Measurements from ENCODE around the gene HEXIM2.

HEXIM2 gene

DNA sequence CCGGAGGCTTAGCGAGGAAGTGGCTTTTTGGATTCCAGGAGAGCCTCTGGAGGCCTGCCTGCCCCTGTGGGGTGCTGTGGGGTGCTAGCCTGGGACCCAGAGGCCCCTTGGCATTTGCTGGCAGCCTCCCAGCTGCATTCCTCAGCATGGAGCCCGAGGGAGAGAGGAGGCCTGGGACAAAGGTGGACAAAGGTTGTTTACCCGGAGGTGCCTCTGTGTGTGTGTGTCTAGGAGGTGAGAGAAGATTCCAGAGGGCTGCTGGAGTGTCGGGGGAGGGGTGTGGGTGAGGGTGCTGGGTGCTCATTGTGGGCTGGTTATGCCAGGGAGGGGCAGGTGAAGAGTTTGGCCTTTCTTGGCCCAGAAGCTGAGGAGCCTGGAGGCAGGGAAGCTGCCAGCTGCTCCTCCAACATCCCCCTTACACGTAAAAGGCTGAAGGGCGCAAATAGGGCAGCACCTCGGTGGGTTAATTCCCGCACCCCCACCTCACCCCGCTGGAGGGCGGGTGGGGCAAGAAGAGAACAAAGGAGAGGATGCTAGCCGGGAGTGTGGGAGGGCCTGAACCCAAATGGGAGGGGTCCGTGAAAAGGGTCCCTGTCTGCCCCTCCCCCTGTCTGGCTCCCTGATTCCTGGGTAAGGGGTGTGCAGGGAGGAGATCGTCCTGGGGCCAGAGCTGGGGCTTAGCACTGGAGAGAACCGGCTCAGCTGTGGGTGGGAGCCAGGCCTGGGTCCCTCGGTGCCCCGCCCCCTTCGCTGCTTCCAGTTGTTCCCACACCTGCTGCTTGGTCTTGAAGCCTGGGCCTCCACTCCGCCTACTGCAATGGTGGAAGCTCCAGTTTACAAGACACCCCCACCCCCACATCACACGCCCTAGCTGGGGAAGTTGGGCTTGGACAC lies 9.9 kb downstream of the HEXIM2 start:
- Histone ChIP-seq H3K79me2 (ENCODE audit: control insufficient read depth, insufficient read depth, low read length) (no peaks in the 10 kb centered on the region), H2BK5ac (ENCODE audit: low read length) (peak overlapping the region; percentile 39), H3K79me1 (ENCODE audit: low read length) (no peaks in the 10 kb centered on the region), H3K23ac (ENCODE audit: low read length) (no peak overlapping the region), H2BK120ac (ENCODE audit: low read depth, low read length) (peak overlapping the region; percentile 33), H3K27me3 (ENCODE audit: insufficient read depth, low read length, poor library complexity) (no peaks in the 10 kb centered on the region), H3K56ac (ENCODE audit: low read length) (peak overlapping the region; percentile 73), H3K36me3 (ENCODE audit: control insufficient read depth, insufficient read depth, low read length) (no peaks in the 10 kb centered on the region), H3K4me3 (ENCODE audit: low read length) (no peak overlapping the region), H3K18ac (ENCODE audit: low read length) (peak overlapping the region; percentile 65), H3K9ac (ENCODE audit: low read length) (peak overlapping the region; percentile 39), H3K4ac (ENCODE audit: low read depth, low read length) (peak overlapping the region; percentile 43), H3K27ac (ENCODE audit: low read depth, low read length) (peak overlapping the region; percentile 51), H3K4me2 (ENCODE audit: low read length) (no peak overlapping the region), H4K5ac (ENCODE audit: low read length) (no peak overlapping the region), H2AK5ac (ENCODE audit: low read length) (no peak overlapping the region), H4K8ac (ENCODE audit: low read depth, low read length) (peak overlapping the region; percentile 93), H2BK15ac (replicated peaks; ENCODE audit: low read depth) (no peak overlapping the region), H3K4me1 (ENCODE audit: control insufficient read depth, low read depth, low read length) (peaks cover 20% of the 10 kb centered on the region)
- no CpG with 5 or more reads among the region's 20 CpGs for WGBS (ENCODE audit: extremely low coverage, insufficient coverage, low lambda C conversion rate)
- DNase-seq = peak; percentile 61

DNA sequence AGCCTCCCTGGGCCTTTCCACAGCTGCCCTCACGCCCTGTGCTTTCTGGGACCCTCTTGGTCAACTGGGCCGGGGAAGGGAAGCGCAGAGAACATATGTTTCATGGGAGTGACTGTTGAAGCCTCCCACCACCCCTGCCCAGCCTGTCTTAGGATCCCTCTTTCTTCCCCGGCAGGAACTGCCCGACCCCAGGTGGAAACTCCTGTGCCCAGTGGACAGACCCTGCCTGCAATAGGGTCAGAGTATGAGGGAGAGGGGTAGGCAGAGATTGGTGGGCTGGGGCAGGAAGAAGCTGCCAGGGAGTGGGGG lies 10.5 kb downstream of the HEXIM2 start:
- Histone ChIP-seq H3K9ac (ENCODE audit: low read length) (no peak overlapping the region), H3K4me2 (ENCODE audit: low read length) (no peak overlapping the region), H3K27me3 (ENCODE audit: insufficient read depth, low read length, poor library complexity) (no peaks in the 10 kb centered on the region), H3K4me3 (ENCODE audit: low read length) (no peak overlapping the region), H3K27ac (ENCODE audit: low read depth, low read length) (peak overlapping the region; percentile 51), H3K4me1 (ENCODE audit: control insufficient read depth, low read depth, low read length) (peaks cover 20% of the 10 kb centered on the region), H4K8ac (ENCODE audit: low read depth, low read length) (no peak overlapping the region), H2BK120ac (ENCODE audit: low read depth, low read length) (peak overlapping the region; percentile 33), H3K23ac (ENCODE audit: low read length) (no peak overlapping the region), H3K36me3 (ENCODE audit: control insufficient read depth, insufficient read depth, low read length) (no peaks in the 10 kb centered on the region), H3K79me2 (ENCODE audit: control insufficient read depth, insufficient read depth, low read length) (no peaks in the 10 kb centered on the region), H3K79me1 (ENCODE audit: low read length) (no peaks in the 10 kb centered on the region), H3K4ac (ENCODE audit: low read depth, low read length) (peak overlapping the region; percentile 43), H3K56ac (ENCODE audit: low read length) (peak overlapping the region; percentile 73), H2AK5ac (ENCODE audit: low read length) (no peak overlapping the region), H2BK15ac (replicated peaks; ENCODE audit: low read depth) (no peak overlapping the region), H2BK5ac (ENCODE audit: low read length) (peak overlapping the region; percentile 33), H4K5ac (ENCODE audit: low read length) (no peak overlapping the region), H3K18ac (ENCODE audit: low read length) (peak overlapping the region; percentile 65)
- no CpG with 5 or more reads among the region's 5 CpGs for WGBS (ENCODE audit: extremely low coverage, insufficient coverage, low lambda C conversion rate)
- no peak for DNase-seq

DNA sequence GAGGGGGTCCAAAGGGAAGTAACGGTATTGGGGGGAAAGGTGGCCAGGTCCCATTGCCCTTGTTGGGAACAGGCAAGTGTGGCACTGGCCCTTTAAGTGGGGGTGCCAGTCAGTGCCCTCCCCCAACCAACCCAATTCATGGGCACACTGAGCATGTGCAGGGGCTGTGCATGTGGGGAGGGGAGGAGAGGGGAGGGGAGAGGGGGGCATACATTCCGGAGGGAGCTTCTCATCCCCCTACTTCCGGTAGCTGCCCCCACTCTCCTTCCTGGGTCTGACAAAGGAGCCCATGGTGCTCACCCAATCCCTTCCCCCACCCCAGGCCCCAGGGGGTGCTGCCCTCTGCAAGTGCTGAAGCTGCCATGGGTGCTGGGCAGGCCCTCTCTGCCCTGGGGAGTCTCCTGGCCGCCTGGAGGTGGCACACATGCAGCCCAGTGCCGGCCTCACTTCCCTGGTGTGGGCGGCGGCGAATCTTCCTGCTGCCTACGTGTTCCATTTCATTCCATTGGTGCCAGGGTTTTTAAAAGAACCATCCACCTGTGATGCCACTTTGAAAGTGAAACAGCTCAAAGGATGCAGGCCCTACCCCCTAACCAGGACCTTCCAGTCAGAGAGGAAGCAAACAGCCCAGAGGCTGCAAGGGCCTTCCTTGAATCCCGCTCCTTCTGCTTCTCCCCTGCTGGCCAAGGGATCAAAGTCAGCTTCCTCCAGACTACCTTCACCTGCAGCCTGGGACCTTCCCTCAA lies 11.0 kb downstream of the HEXIM2 start:
- Histone ChIP-seq H3K36me3 (ENCODE audit: control insufficient read depth, insufficient read depth, low read length) (no peaks in the 10 kb centered on the region), H2BK5ac (ENCODE audit: low read length) (peak overlapping the region; percentile 59), H3K18ac (ENCODE audit: low read length) (peak overlapping the region; percentile 65), H3K79me1 (ENCODE audit: low read length) (no peaks in the 10 kb centered on the region), H3K79me2 (ENCODE audit: control insufficient read depth, insufficient read depth, low read length) (no peaks in the 10 kb centered on the region), H3K23ac (ENCODE audit: low read length) (no peak overlapping the region), H3K4me1 (ENCODE audit: control insufficient read depth, low read depth, low read length) (peaks cover 20% of the 10 kb centered on the region), H3K9ac (ENCODE audit: low read length) (peak overlapping the region; percentile 27), H3K56ac (ENCODE audit: low read length) (peak overlapping the region; percentile 73), H3K27me3 (ENCODE audit: insufficient read depth, low read length, poor library complexity) (no peaks in the 10 kb centered on the region), H3K27ac (ENCODE audit: low read depth, low read length) (peak overlapping the region; percentile 74), H2BK120ac (ENCODE audit: low read depth, low read length) (peak overlapping the region; percentile 33), H3K4me2 (ENCODE audit: low read length) (no peak overlapping the region), H4K5ac (ENCODE audit: low read length) (no peak overlapping the region), H2BK15ac (replicated peaks; ENCODE audit: low read depth) (no peak overlapping the region), H3K4ac (ENCODE audit: low read depth, low read length) (peak overlapping the region; percentile 43), H3K4me3 (ENCODE audit: low read length) (no peak overlapping the region), H2AK5ac (ENCODE audit: low read length) (no peak overlapping the region), H4K8ac (ENCODE audit: low read depth, low read length) (no peak overlapping the region)
- WGBS (ENCODE audit: extremely low coverage, insufficient coverage, low lambda C conversion rate) = no CpG with 5 or more reads among the region's 10 CpGs
- peak; percentile 80 for DNase-seq

DNA sequence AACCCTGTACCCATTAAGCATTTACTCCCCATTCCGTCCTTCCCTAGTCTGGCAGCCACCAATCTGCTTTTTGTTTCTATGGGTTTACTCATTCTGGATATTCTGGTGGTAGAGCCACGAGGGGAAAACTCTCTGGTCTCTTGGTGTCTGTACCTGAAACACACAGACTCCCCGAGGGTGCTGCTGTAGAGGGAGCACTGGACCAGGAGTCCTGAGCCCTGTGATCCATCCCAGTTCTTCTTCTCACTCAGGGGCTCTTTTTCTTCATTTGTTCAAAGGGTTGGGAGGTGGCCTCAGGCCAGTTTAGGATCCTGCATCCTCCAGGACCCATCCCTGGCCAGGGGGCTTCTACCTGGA lies 14.1 kb downstream of the HEXIM2 start:
- no peak overlapping the region for H2AK5ac ChIP-seq (ENCODE audit: low read length)
- H3K27me3 ChIP-seq (ENCODE audit: insufficient read depth, low read length, poor library complexity) = no peaks in the 10 kb centered on the region
- no peak overlapping the region for H3K18ac ChIP-seq (ENCODE audit: low read length)
- no peaks in the 10 kb centered on the region for H3K79me1 ChIP-seq (ENCODE audit: low read length)
- H3K4ac ChIP-seq (ENCODE audit: low read depth, low read length) = no peak overlapping the region
- H3K56ac ChIP-seq (ENCODE audit: low read length) = peak overlapping the region; percentile 31
- H3K23ac ChIP-seq (ENCODE audit: low read length) = no peak overlapping the region
- no CpG with 5 or more reads among the region's 3 CpGs for WGBS (ENCODE audit: extremely low coverage, insufficient coverage, low lambda C conversion rate)
- no peaks in the 10 kb centered on the region for H3K79me2 ChIP-seq (ENCODE audit: control insufficient read depth, insufficient read depth, low read length)
- H4K5ac ChIP-seq (ENCODE audit: low read length) = no peak overlapping the region
- no peak for DNase-seq
- H4K8ac ChIP-seq (ENCODE audit: low read depth, low read length) = no peak overlapping the region
- no peaks in the 10 kb centered on the region for H3K36me3 ChIP-seq (ENCODE audit: control insufficient read depth, insufficient read depth, low read length)
- H3K4me3 ChIP-seq (ENCODE audit: low read length) = no peak overlapping the region
- H3K9ac ChIP-seq (ENCODE audit: low read length) = no peak overlapping the region
- peaks cover 14% of the 10 kb centered on the region for H3K4me1 ChIP-seq (ENCODE audit: control insufficient read depth, low read depth, low read length)
- no peak overlapping the region for H2BK120ac ChIP-seq (ENCODE audit: low read depth, low read length)
- H3K4me2 ChIP-seq (ENCODE audit: low read length) = no peak overlapping the region
- no peak overlapping the region for H2BK15ac ChIP-seq (replicated peaks; ENCODE audit: low read depth)
- H3K27ac ChIP-seq (ENCODE audit: low read depth, low read length) = no peak overlapping the region
- no peak overlapping the region for H2BK5ac ChIP-seq (ENCODE audit: low read length)

DNA sequence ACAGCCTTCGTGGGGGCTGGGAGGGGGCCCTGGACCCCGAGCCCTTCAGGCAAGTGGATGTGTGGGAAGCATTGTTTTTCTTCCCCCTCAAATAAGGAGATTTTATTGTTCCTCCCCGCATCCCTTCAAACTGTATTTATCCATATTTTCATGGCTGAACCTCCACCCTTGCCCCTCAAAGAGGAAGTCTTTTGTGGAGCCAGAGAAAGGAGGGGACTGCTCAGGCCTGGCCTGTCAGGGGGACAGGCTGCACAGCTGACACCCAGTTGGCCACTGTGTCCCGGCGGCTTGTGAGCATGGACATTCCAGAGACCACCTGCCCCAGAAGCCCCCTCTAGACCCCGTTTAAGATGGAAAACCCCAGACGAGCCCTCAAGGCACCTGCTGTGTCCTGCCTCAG lies 15.9 kb downstream of the HEXIM2 start:
- H2AK5ac ChIP-seq (ENCODE audit: low read length) = no peak overlapping the region
- WGBS (ENCODE audit: extremely low coverage, insufficient coverage, low lambda C conversion rate) = no CpG with 5 or more reads among the region's 7 CpGs
- no peaks in the 10 kb centered on the region for H3K27me3 ChIP-seq (ENCODE audit: insufficient read depth, low read length, poor library complexity)

More for the DNA sequence above, 15.9 kb downstream of the HEXIM2 start:
- Histone ChIP-seq H4K5ac (ENCODE audit: low read length) (no peak overlapping the region), H3K4ac (ENCODE audit: low read depth, low read length) (no peak overlapping the region), H3K27ac (ENCODE audit: low read depth, low read length) (no peak overlapping the region), H4K8ac (ENCODE audit: low read depth, low read length) (no peak overlapping the region), H2BK120ac (ENCODE audit: low read depth, low read length) (no peak overlapping the region), H2BK15ac (replicated peaks; ENCODE audit: low read depth) (no peak overlapping the region), H3K9ac (ENCODE audit: low read length) (no peak overlapping the region), H3K36me3 (ENCODE audit: control insufficient read depth, insufficient read depth, low read length) (no peaks in the 10 kb centered on the region), H3K18ac (ENCODE audit: low read length) (no peak overlapping the region), H3K4me2 (ENCODE audit: low read length) (no peak overlapping the region), H3K79me1 (ENCODE audit: low read length) (no peaks in the 10 kb centered on the region), H3K23ac (ENCODE audit: low read length) (no peak overlapping the region), H3K79me2 (ENCODE audit: control insufficient read depth, insufficient read depth, low read length) (no peaks in the 10 kb centered on the region), H2BK5ac (ENCODE audit: low read length) (no peak overlapping the region), H3K56ac (ENCODE audit: low read length) (no peak overlapping the region), H3K4me3 (ENCODE audit: low read length) (no peak overlapping the region), H3K4me1 (ENCODE audit: control insufficient read depth, low read depth, low read length) (peaks cover 4% of the 10 kb centered on the region)
- DNase-seq = no peak

All from mesendoderm (in vitro differentiated cells).